GM19468 (cell line): ENCODE data around the gene TNFRSF17.
"Not testable (repeated sequence)": the region's sequence is repeated elsewhere in the genome, so short reads cannot be mapped to it uniquely, and the experiment has no call there.

Source experiments
- ATAC-seq: cut with Tn5 transposase; IDR thresholded peaks from one replicate; pipeline ENCODE4 v1.9.1; 2021; ENCODE audit warnings: mild to moderate bottlenecking, moderate library complexity, moderate number of reproducible peaks; ENCODE audit not compliant: unreplicated experiment; ENCODE audit errors: extremely low read depth

TNFRSF17 gene

DNA sequence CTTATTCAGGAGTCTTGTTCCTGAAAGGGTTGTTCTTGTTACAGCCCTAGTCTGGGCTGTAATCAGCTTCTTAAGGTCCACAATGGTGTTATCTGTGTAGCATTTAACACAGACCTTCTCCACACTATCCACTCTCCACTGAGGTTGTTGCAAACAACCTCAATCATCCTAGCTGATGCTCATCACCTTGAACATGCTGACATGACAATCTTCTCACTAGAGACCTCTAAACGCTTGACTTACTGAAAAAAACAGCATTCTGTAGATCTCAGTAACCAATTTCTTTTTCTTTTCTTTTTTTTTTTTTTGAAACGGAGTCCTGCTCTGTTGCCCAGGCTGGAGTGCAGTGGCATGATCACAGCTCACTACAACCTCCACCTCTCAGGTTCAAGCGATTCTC, 3.6 kb downstream of the TNFRSF17 start:
- ATAC-seq, result no peak

DNA sequence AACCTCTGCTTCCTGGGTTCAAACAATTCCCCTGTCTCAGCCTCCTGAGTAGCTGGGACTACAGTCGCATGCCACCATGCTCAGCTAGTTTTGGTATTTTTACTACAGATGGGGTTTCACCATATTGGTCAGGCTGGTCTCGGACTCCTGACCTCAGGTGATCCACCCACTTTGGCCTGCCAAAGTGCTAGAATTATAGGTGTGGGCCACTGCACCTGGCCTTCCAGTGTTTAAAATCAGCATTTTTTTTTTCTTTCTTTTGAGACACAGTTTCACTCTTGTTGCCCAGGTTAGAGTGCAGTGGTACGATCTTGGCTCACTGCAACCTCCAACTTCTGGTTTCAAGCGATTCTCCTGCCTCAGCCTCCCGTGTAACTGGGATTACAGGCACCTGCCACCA, 5.3 kb downstream of the TNFRSF17 start:
- not testable (repeated sequence) for ATAC-seq

DNA sequence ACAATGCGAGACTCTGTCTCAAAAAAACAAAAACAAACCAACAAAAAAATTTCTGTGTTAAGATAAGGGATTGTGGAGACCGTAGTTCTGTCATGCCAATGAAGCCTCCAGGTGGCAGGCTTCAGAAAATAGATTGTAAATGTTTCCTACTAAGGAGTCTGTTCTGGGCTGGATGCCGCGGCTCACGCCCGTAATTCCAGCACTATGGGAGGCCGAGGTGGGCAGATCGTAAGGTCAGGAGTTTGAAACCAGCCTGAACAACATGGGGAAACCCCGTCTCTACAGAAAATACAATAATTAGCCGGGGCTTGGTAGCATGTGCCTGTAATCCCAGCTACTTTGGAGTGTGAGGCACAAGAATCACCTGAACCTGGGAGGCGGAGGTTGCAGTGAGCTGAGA, 7.1 kb downstream of the TNFRSF17 start:
- ATAC-seq, result no peak

DNA sequence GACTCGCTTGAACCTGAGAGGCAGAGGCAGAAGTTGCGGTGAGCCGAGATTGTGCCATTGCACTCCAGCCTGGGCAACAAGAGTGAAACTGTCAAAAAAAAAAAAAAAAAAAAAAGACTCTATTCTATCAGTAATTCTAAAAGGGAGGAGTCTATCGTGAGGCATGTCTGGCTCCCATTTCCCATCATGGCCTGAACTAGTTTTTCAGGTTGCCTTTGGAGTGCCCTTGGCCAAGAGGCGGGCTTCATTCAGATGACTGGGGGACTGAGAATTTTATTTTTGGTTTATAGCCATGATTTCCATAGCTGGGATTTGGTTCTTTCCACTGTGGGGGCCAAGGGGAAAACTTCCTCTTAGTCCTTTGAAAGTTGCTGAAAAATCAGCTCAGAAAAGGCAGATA, 8.1 kb downstream of the TNFRSF17 start:
- no peak for ATAC-seq

DNA sequence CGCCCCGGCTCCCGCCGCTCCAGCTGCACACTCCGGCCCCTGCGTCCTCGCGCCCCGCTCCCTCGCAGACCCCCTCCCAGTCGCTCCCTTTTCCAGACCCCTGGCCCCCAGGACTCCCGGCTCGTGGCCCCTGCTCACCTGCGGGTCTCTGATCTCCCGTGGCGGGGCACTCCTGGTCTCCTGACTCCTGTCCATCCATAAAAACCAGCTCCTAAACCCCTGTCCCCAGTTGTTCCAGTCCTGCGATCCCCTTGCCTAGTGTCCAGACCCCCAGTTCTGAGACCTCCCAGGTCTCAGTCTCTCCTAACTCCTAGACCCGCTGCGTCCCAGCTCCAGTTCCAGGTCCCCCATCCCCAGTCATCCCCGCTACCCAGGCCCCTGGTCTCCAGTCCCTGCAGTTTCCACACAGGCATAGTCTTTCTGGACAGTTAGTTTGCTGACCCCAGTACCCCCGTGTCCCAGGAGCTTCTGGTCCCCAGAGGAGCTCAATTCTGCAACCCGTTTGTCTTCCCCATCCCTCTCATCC, 11.9 kb downstream of the TNFRSF17 start:
- ATAC-seq, result no peak

DNA sequence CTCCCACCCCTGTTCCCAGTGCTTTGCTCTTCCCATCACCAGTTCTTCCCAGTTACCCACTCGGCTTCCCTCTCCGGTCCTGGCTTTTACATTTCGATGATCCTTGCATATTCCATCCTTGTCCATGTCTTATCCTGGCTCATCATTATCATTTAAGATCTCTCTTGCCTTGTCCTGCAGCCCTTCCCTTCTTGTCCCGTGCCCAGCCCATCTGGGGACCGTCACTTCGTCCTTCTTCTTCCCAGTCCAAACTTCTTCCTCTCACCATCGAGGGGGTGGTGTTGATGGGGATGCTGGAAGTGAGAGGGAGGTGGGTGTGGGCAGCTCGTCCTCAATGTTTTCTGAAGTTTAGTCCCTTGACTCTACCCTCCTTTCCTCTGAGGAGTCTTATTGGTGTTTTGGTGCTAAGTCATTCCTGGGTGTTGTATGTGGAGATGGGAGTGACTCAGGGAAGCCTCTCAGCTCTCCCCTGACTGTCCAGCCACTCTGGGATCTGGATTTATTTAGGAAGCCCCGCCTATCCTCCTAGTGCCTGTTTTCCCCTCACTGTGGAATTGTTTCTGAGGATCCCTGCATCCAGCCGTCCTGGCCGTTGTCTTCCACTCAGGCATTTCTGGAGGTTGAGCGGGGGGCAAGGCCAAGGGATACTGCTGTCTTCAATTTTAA, 12.5 kb downstream of the TNFRSF17 start:
- no peak for ATAC-seq

DNA sequence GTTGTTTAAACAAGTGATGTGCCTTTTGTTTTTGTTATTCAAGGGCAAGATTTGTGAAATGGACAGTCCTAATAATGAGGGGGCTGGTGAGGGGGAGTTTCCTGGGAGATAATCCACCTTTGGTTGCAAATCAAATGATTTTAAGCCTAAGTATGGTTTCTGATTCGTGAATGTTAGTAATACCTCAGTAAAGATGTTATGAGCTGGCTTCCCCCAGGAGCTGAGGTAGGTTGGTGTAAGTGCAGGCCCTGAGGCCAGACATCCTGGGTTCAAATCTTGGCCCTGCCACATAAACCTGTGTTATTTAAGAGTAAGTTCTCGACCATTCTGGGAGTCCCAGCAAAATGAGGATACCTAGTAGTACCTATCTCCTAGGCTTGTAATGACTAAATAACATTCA, 13.1 kb downstream of the TNFRSF17 start:
- no peak for ATAC-seq

DNA sequence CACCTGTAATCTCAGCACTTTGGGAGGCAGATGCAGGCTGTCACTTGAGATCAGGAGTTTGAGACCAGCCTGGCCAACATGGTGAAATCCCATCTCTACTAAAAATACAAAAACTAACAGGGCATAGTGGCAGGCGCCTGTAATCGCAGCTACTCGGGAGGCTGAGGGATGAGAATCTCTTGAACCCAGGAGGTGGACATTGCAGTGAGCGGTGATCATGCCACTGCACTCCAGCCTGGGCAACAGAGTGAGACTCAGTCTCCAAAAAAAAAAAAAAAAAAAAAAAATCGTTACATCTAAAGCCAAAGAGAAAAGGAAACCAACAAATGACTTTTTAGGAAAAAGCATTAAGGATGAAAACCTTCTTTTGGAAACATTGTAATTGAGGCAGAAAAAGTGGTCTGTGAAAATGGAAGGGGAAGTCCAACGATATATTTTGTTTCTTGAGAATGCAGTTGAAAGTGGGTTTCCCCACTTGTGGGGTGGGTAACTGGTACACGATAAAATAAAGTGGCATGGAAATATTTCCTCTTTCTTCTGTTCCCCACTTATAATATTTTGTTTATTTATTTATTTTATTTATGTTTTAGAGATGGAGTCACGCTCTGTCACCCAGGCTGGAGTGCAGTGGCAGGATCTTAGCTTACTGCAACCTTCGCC, 14.1 kb downstream of the TNFRSF17 start:
- no peak for ATAC-seq

DNA sequence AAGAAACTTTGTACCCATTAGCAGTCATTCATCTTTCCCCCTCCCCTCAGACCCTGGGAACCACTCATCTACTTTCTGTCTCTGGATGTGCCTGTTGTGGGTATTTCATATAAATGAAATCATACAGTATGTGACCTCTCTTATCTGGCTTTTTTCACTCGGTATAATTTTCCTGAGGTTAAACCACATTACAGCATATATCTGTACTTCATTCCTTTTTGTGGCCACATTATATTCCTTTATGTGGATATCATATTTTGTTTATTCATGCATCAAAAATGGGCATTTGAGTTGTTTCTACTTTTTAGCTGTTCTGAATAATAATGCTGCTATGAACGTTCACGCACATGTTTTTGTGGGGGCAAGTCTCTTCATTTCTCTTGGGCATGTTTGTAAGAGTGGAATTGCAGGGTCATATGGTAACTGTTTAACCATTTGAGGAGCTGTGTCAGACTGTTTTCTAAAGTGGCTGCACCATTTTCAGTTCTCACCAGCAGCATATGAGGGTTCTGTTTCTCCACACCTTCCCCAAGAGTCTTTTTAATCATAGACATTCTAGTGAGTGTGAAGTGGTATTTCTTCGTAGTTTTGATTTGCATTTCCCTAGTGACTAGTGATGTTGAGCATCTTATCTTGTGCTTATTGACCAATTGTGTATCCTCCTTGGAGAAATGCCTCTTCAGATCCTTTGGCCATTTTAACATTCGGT, 15.3 kb downstream of the TNFRSF17 start:
- no peak for ATAC-seq

DNA sequence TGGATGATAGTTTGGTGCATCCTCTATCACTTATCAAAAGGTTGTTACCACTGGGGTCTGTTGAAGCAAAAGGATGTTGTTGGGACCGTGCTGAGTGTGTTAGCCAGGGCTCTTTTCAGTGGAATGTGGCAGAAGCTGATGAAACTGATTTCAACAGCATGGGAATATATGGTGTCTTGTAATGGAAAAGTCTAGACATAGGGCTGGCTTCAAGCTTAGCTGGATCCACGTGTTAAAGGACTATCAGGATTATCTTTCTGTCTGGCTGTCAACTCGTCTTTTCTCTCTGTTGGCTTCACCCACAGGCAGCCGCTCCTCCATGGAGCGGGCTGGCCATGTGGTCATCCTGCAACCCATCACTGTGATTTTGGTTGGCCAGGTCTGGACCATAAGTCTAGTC, 20.2 kb downstream of the TNFRSF17 start:
- no peak for ATAC-seq

DNA sequence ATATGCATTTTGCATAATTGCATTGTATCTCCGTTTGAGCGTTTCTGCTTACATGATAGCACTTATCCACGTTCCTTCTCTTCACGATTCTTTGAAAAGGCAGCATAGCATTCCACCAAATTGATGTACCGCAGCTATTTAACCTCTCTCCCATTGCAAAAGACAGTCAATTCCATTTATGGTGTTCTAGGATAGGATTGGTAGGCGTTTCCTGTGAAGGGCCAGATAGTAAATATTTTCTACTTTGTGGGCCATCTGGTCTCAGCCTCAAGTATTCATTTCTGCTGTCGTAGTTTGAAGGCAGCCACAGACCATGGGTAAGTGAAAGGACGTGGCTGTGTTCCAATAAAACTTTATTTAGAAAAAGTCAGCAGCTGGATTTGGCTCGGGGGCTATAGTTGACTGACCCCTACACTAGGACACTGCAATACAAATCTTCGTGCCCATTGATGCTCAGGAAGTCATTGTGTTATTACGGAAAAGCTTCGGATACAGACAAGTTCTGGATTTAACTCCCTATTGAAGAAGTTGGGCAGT, 21.6 kb downstream of the TNFRSF17 start:
- ATAC-seq, result no peak

DNA sequence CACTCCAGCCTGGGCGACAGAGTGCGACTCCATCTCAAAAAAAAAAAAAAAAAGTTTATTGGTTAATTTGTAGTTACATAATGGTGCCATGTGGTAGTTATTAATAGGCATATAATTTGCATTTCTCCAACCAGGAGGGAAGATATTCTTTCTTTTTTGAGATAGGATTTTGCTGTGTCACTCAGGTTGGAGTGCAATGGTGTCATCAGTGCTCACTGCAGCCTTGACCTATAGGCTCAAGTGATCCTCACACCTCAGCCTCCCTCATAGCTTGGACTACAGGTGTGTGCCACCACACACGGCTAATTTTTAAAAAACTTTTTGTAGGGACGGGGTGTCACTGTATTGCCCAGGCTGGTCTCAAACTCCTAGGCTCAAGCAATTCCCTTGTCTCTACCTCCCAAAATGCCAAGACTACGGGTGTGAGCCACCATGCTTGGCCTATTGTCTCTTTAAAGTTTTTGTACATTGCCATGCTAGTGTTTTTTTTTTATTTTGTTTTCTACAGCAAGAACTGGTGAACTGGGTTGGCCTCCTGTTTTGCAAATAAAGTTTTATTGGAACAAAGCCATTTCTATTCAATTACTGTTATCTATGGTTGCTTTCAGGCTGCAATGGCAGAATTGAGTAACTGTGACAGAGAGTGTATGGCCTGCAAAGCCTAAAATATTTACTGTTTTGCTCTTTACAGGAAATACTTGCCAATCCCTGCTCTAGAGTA, 23.4 kb downstream of the TNFRSF17 start:
- ATAC-seq, result no peak

DNA sequence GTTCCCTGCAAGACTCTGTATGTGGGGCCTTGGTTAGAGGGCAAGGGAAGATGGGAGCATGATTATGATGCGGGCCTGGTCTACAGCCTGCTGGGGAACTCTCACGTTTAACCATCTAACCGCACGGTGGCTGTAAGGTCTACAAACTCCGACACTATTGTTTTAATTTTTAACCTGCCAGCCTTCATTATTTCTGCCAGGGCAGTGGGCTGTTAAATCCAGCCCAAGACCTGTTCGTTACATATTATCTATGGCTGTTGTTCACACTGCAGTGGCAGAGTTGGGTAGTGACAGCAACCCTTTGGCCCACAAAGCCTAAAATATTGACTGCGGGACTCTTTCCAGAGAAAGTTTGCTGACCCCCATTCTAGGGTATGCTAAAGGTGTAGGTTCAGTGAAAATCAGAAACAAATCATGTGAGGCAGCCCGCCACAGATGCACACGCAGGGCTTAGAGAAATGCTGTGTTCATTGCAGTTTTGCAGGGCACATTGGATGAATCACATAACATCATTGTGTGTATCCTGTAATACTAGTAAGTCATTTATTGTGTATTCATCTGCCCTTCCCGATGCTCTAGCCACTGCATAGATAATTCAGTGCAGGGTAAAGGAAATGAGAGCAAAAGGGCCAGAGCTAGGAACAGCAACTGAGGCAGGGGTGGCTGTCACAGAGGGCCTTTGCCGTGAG, 25.8 kb downstream of the TNFRSF17 start:
- ATAC-seq, result peak; percentile 29

DNA sequence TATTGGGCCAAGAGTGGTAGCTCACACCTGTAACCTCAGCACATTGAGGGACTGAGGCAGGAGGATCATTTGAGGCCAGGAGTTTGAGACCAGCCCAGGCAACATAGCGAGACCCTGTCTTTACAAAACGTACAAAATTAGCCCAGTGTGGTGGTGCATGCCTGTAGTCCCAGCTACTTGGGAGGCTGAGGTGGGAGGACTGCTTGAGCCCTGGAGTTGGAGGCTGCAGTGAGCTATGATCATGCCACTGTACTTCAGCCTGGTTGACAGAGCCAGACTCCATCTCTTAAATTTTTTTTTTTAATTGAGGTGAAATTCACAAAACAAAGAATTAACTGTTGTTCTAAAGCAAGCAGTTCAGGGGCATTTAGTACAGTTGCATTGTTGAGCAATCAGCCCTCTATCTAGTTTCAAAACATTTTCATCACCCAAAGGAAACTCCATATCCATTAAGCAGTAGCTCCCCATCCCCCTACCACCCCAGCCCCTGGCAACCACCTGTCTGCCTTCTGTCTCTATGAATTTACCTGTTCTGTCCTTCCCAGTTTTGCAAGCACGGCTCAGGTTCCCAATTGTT, 27.1 kb downstream of the TNFRSF17 start:
- ATAC-seq, result no peak

DNA sequence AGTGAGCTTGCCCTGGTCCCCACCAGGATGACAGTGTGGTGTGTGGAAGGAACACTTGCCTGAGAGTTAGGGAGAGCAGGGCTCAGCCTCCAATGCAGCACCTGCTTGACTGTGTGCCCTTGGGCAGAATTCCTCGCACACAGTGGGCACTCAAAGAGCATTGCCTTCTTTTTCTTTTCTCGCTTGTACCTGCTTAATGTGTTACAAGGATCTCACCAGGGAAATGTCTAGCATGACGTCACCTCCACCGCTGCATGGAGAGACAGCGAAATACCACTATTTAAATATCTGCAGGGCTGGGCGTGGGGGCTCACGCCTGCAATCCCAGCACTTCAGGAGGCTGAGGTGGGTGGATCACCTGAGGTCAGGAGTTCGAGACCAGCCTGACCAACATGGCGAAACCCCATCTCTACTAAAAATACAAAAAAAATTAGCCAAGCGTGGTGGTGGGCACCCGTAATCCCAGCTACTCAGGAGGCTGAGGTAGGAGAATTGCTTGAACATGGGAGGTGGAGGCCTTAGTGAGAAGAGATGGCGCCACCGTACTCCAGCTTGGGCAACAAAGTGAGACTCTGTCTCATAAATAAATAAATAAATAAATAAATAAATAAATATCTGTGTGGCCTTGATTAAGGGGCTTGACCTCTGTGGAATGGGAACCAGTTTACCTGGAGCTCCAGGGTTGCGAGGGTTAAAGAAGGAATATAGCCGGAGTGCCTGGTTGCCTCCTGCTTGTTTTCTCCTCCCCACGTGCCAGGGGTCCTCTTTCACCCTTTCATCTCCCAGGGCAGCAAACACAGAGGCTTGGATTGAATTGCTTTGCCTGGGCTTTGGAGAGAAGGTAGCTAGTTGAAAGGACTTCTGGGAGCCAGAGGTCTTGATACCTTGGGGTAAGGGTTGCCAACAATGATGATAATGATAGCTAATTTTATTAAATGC, 27.8 kb downstream of the TNFRSF17 start:
- ATAC-seq, result no peak

DNA sequence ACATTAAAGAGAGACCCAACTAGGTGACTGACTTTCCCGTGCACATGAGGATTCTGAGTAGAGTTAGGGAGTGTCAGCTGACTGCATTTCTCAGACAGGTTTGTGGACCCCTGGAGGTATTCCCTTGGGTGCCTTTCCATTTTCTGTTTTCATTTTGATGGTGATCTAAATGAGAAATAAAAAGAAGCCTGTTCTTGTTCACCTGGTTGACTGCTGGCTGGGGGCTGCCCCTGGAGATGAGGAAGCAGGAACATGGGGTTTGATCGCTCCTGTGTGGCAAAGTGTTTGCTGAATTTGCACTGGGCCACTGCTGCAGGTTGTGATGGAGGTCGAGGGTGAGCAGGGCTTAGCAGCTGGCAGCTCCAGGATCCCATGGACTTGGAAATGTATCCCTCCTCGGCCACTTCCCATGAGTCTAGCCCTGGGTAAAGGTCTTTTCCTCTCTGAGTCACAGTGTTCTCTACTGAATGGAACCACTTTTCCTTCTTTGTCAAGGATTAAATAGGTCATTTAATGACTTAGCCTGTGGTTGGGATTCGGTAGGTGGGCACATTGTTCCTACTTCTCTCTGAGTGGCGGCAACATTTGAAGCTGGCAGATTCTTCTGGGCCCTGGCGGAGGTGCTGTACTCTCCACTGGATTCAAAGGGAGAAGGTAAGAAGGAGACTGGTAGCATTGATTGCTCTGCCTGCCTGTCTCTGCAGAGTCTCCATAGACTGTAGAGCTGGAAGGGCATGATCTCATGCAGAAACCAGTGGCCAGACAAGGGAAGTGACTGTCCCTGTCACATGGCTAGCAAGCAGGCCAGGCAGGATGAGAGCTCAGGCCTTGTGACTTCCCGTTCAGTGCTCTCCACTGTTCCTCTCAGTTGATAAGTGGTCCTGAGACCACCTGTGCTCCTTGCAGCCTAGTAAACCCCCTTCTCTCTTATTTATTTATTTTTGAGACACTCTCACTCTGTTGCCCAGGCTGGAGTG, 29.4 kb downstream of the TNFRSF17 start:
- no peak for ATAC-seq
